Endothelial cell of umbilical vein (primary cell): ENCODE results near the gene MARCHF11. TPM values are rescaled to one million over a fixed set of nuclear protein-coding genes. Genes with fewer than 3 reads are reported as not detected.

Experiments
- BruUV-seq: library from RNA; stranded (reverse); fragments of 400-500 nt; replicated peaks from 2 replicates; lab custom pipeline; 2021; lab: Mats Ljungman, UMichigan
- CTCF ChIA-PET: fragments of 300-600, 350-600 bp; sonication (Branson Sonifier 250); formaldehyde crosslinking; loops from one replicate; lab custom pipeline; 2021; ENCODE audit warnings: antibody characterized with exemption, inconsistent platforms; lab: Charles Lee
- POLR2A ChIA-PET: fragments of 300-600, 350-600 bp; sonication (Branson Sonifier 250); formaldehyde crosslinking; loops from one replicate; lab custom pipeline; 2021; ENCODE audit warnings: antibody characterized with exemption, inconsistent platforms; lab: Charles Lee
- DNase-seq: peaks from one replicate; pipeline ENCODE4 v3.0.0-alpha.2; 2011; ENCODE audit warnings: low read depth, low spot score
- FAIRE-seq: peaks from 2 replicates; lab custom pipeline; 2011; peaks lifted over from hg19 to GRCh38; lab: Jason Lieb, UNC
- H2AFZ ChIP-seq: 2 replicates; pipeline ENCODE4 v1.6.0; 2012; ENCODE audit warnings: low read depth, low read length, control low read depth, inconsistent platforms
- H3K27ac ChIP-seq: 2 replicates; pipeline ENCODE4 v1.5.1; 2011; ENCODE audit warnings: low read depth, mild to moderate bottlenecking, control low read depth, low read length, moderate library complexity; ENCODE audit not compliant: insufficient read depth
- H3K27me3 ChIP-seq, 2 experiments: 2 replicates each; pipeline versions ENCODE4 v1.6.0 to v1.6.1; 2011; ENCODE audit warnings: low read length in 2 of 2, mixed read lengths in 1 of 2; ENCODE audit not compliant: control insufficient read depth in 2 of 2, insufficient read depth in 2 of 2
- H3K36me3 ChIP-seq, 2 experiments: 2 replicates in 1 of 2; 3 replicates in 1 of 2; pipeline ENCODE4 v1.5.1; 2011; ENCODE audit warnings: low read length in 2 of 2, mild to moderate bottlenecking in 1 of 2, moderate library complexity in 1 of 2; ENCODE audit not compliant: control insufficient read depth in 2 of 2, insufficient read depth in 2 of 2; ENCODE audit errors: extremely low read depth in 1 of 2
- H3K4me1 ChIP-seq: 3 replicates; pipeline ENCODE4 v1.5.1; 2011; ENCODE audit warnings: mild to moderate bottlenecking, low read length; ENCODE audit not compliant: control insufficient read depth, insufficient read depth; ENCODE audit errors: extremely low read depth
- H3K4me2 ChIP-seq: 2 replicates; pipeline ENCODE4 v1.6.1; 2011; ENCODE audit warnings: low read length, control low read depth, mixed read lengths; ENCODE audit not compliant: insufficient read depth
- H3K4me3 ChIP-seq, 3 experiments: fragments of 200-600 bp in 1 of 3; sonication (generic), shearing (Covaris generic) in 1 of 3; replicated peaks in 1 of 3; 2 replicates each; pipeline ENCODE4 v1.5.1; 2011 to 2016; ENCODE audit warnings: control low read depth in 3 of 3, low read length in 3 of 3, mild to moderate bottlenecking in 2 of 3, inconsistent platforms in 1 of 3, low read depth in 1 of 3, moderate library complexity in 1 of 3; ENCODE audit not compliant: insufficient read depth in 1 of 3
- H3K79me2 ChIP-seq: 2 replicates; pipeline ENCODE4 v1.6.0; 2012; ENCODE audit warnings: low read length, inconsistent platforms; ENCODE audit not compliant: control insufficient read depth, insufficient read depth
- H3K9ac ChIP-seq: replicated peaks from 2 replicates; pipeline ENCODE3; 2011; ENCODE audit warnings: low read length, control low read depth; ENCODE audit not compliant: insufficient read depth; ENCODE audit errors: extremely low read depth
- H3K9me1 ChIP-seq: replicated peaks from 3 replicates; pipeline ENCODE4 v1.6.0; 2011; ENCODE audit warnings: mild to moderate bottlenecking, low read length; ENCODE audit not compliant: control insufficient read depth, insufficient read depth; ENCODE audit errors: extremely low read depth
- H3K9me3 ChIP-seq: replicated peaks from 2 replicates; pipeline ENCODE4 v1.5.1; 2012; ENCODE audit warnings: low read length, inconsistent platforms; ENCODE audit not compliant: control insufficient read depth, insufficient read depth
- H4K20me1 ChIP-seq: replicated peaks from 2 replicates; pipeline ENCODE3; 2011; ENCODE audit warnings: mild to moderate bottlenecking, low read length; ENCODE audit not compliant: control insufficient read depth, insufficient read depth; ENCODE audit errors: extremely low read depth
- EZH2 ChIP-seq: IDR thresholded peaks from 2 replicates; pipeline ENCODE4 v1.6.1; 2012; ENCODE audit warnings: borderline replicate concordance, low read depth, mild to moderate bottlenecking, moderate library complexity, low read length, inconsistent platforms; ENCODE audit not compliant: severe bottlenecking
- FOS ChIP-seq: IDR thresholded peaks from 2 replicates; pipeline ENCODE4 v1.6.1; 2011; ENCODE audit warnings: mild to moderate bottlenecking, low read length, moderate library complexity, borderline replicate concordance; ENCODE audit not compliant: insufficient read depth
- GATA2 ChIP-seq: IDR thresholded peaks from 2 replicates; pipeline ENCODE4 v1.7.0; 2011; ENCODE audit warnings: low read depth, mild to moderate bottlenecking, moderate library complexity, mixed read lengths, low read length; ENCODE audit not compliant: insufficient read length, insufficient read depth
- JUN ChIP-seq: IDR thresholded peaks from 2 replicates; pipeline ENCODE4 v1.6.1; 2011; ENCODE audit warnings: borderline replicate concordance, low read depth; ENCODE audit not compliant: insufficient read length, insufficient read depth
- MYC ChIP-seq: IDR thresholded peaks from one replicate; pipeline ENCODE4 v1.6.1; 2011; ENCODE audit warnings: mild to moderate bottlenecking, low read depth, low read length
- POLR2A ChIP-seq: IDR thresholded peaks from 2 replicates; pipeline ENCODE4 v1.6.1; 2012; ENCODE audit warnings: low read depth, mild to moderate bottlenecking, control low read depth, low read length
- POLR2AphosphoS5 ChIP-seq: IDR thresholded peaks from 2 replicates; pipeline ENCODE4 v1.6.1; 2012; ENCODE audit warnings: low read depth, mild to moderate bottlenecking, control low read depth, low read length, moderate library complexity; ENCODE audit not compliant: insufficient read depth
- dilution Hi-C: fragments of 300-500 bp; cut with MboI; formaldehyde crosslinking; loops from one replicate; pipeline ENCODE4 v1.15.0; 2019; ENCODE audit warnings: low sequenced_read_pairs; ENCODE audit not compliant: extremely low pct_ligation_motif_present
- intact Hi-C: fragments of 100-400 bp; cut with micrococcal nuclease; formaldehyde crosslinking; loops from one replicate; pipeline ENCODE4 v1.10.0; 2022
- polyA plus RNA-seq, 4 experiments: library from polyadenylated mRNA; depleted of rRNA in 3 of 4; stranded (reverse) in 3 of 4; unstranded in 1 of 4; fragments of >200 nt; gene quantifications; 2 replicates each; pipeline versions ENCODE4 v1.2.1 to v1.2.3, GENCODE V29; 2011 to 2012; ENCODE audit warnings: missing spikeins in 1 of 4
- total RNA-seq: library from RNA; stranded (reverse); gene quantifications from 2 replicates; pipeline ENCODE4 v1.2.3, GENCODE V29; 2021
- TF ChIP-seq, protein P1 (sequence below), 2 donors: IDR thresholded peaks; 1 replicate in 1 of 2; 2 replicates in 1 of 2; pipeline ENCODE4 v1.5.1; 2011; ENCODE audit warnings: low read length in 2 of 2, mild to moderate bottlenecking in 2 of 2, moderate library complexity in 2 of 2, control low read depth in 1 of 2, inconsistent platforms in 1 of 2, low read depth in 1 of 2; ENCODE audit not compliant: insufficient read depth in 1 of 2; ENCODE audit errors: extremely low read depth in 1 of 2
- TF ChIP-seq, protein P2 (sequence below): IDR thresholded peaks from 2 replicates; pipeline ENCODE4 v1.6.1; 2011; ENCODE audit not compliant: insufficient read depth, insufficient read length

MARCHF11 gene
- total and polyA plus RNA-seq, 2 donors (not counting 3 experiments of a cell fraction or from before 2014, with no cell fraction given): not detected

DNA sequence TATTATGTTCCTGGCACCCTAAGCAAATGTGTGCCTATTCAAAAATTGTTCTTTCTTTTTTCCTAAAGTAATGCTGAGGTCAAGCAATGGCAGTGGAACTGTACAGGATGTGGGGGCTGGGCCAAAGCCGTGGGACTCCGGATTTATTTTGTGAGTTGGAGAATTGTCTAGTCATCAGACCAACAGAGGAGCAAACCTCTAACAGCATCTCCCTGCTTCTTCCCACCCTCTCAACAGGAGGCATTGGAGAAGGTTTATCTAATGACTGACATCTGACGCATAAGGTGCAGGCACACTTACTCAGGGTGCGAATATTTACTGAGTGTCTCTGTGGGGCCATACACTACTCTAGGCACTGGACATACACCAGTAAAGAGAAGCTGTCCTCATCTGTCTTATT lies 38.6 kb downstream of the MARCHF11 start:
- FAIRE-seq (no peak), DNase-seq (no peak)
- Histone ChIP-seq H4K20me1 (no peaks in the 10 kb centered on the region), H3K4me3 (no peak overlapping the region), H3K27me3 (no peaks in the 10 kb centered on the region), H3K4me1 (no peaks in the 10 kb centered on the region), H3K27ac (no peak overlapping the region), H3K9me3 (no peaks in the 10 kb centered on the region), H3K9ac (no peak overlapping the region), H3K79me2 (no peaks in the 10 kb centered on the region), H3K4me2 (no peak overlapping the region), H3K36me3 (no peaks in the 10 kb centered on the region), H3K9me1 (no peaks in the 10 kb centered on the region), H2AFZ (no peak overlapping the region)
- dilution Hi-C loops (no loop called here), intact Hi-C loops (no loop called here)
- no peak for TF ChIP-seq EZH2
- TF ChIP-seq POLR2A: no peak
- no peak for TF ChIP-seq GATA2
- TF ChIP-seq, protein P1, sequence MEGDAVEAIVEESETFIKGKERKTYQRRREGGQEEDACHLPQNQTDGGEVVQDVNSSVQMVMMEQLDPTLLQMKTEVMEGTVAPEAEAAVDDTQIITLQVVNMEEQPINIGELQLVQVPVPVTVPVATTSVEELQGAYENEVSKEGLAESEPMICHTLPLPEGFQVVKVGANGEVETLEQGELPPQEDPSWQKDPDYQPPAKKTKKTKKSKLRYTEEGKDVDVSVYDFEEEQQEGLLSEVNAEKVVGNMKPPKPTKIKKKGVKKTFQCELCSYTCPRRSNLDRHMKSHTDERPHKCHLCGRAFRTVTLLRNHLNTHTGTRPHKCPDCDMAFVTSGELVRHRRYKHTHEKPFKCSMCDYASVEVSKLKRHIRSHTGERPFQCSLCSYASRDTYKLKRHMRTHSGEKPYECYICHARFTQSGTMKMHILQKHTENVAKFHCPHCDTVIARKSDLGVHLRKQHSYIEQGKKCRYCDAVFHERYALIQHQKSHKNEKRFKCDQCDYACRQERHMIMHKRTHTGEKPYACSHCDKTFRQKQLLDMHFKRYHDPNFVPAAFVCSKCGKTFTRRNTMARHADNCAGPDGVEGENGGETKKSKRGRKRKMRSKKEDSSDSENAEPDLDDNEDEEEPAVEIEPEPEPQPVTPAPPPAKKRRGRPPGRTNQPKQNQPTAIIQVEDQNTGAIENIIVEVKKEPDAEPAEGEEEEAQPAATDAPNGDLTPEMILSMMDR (IDR thresholded peaks at IDR 0.05; ENCODE audit: extremely low read depth in 1 of 2, insufficient read depth in 1 of 2, low read depth in 1 of 2, low read length in 2 of 2): no peak
- no peak for TF ChIP-seq POLR2AphosphoS5
- no peak for TF ChIP-seq FOS
- no peak for TF ChIP-seq JUN
- TF ChIP-seq, protein P2, sequence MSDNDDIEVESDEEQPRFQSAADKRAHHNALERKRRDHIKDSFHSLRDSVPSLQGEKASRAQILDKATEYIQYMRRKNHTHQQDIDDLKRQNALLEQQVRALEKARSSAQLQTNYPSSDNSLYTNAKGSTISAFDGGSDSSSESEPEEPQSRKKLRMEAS: no peak
- no peak for TF ChIP-seq MYC
- POLR2A ChIA-PET: no interaction called here
- BruUV-seq: no TSS peak
- CTCF ChIA-PET: interaction anchor here (0.9 kb wide), 1 partner anchor 20 kb away, joined by 3 read pairs; no protein-coding TSS in a partner anchor
